Neural progenitor cell (in vitro differentiated cells): ENCODE data around the gene KRT74. TPM values are rescaled to one million over a fixed set of nuclear protein-coding genes. Genes with fewer than 3 reads are reported as not detected.

Experiments used
- DNase-seq: peaks from one replicate; pipeline ENCODE4 v3.0.0-alpha.2; 2016; ENCODE audit warnings: low spot score
- H2AFZ ChIP-seq: fragments of 200-600 bp; sonication (generic); replicated peaks from 2 replicates; pipeline ENCODE4 v1.6.1; 2016; ENCODE audit warnings: antibody characterized with exemption
- H3F3A ChIP-seq: fragments of 200-600 bp; sonication (generic); 2 replicates; pipeline ENCODE4 v1.6.1; 2016; ENCODE audit warnings: antibody characterized with exemption, low read depth
- H3K27ac ChIP-seq: fragments of 200-600 bp; sonication (generic); 2 replicates; pipeline ENCODE4 v1.5.1; 2016; ENCODE audit warnings: mild to moderate bottlenecking
- H3K27me3 ChIP-seq: fragments of 200-600 bp; sonication (generic); 2 replicates; pipeline ENCODE4 v1.6.1; 2016; ENCODE audit warnings: mild to moderate bottlenecking, moderate library complexity
- H3K36me3 ChIP-seq: fragments of 200-600 bp; sonication (generic); 2 replicates; pipeline ENCODE4 v1.5.1; 2016
- H3K4me1 ChIP-seq: fragments of 200-600 bp; sonication (generic); 2 replicates; pipeline ENCODE4 v1.6.1; 2016; ENCODE audit warnings: mixed run types
- H3K4me2 ChIP-seq: fragments of 200-600 bp; sonication (generic); 2 replicates; pipeline ENCODE4 v1.6.1; 2016
- H3K4me3 ChIP-seq: fragments of 200-600 bp; sonication (generic); 2 replicates; pipeline ENCODE4 v1.5.1; 2016
- H3K79me2 ChIP-seq: fragments of 200-600 bp; sonication (generic); 2 replicates; pipeline ENCODE4 v1.6.1; 2016; ENCODE audit warnings: low read depth
- H3K9ac ChIP-seq: fragments of 200-600 bp; sonication (generic); 2 replicates; pipeline ENCODE4 v1.6.1; 2016
- H3K9me3 ChIP-seq: fragments of 200-600 bp; sonication (generic); 2 replicates; pipeline ENCODE4 v1.5.1; 2016; ENCODE audit warnings: low read depth
- H4K20me1 ChIP-seq: fragments of 200-600 bp; sonication (generic); 2 replicates; pipeline ENCODE4 v1.6.1; 2016; ENCODE audit warnings: low read depth
- H3K27ac Mint-ChIP-seq: 3 replicates; pipeline ENCODE4 v1.8.0; 2021; ENCODE audit warnings: mixed read lengths
- H3K27me3 Mint-ChIP-seq: 2 replicates; pipeline ENCODE4 v1.8.0; 2022; ENCODE audit warnings: low read depth, mild to moderate bottlenecking, inconsistent platforms, moderate library complexity, mixed read lengths; ENCODE audit not compliant: insufficient read depth
- H3K36me3 Mint-ChIP-seq: 3 replicates; pipeline ENCODE4 v1.8.0; 2021; ENCODE audit warnings: mixed read lengths
- H3K4me1 Mint-ChIP-seq: 3 replicates; pipeline ENCODE4 v1.8.0; 2021; ENCODE audit warnings: mixed read lengths
- H3K4me3 Mint-ChIP-seq: 3 replicates; pipeline ENCODE4 v1.8.0; 2021; ENCODE audit warnings: mild to moderate bottlenecking, moderate library complexity, mixed read lengths
- H3K9me3 Mint-ChIP-seq: 3 replicates; pipeline ENCODE4 v1.8.0; 2020; ENCODE audit warnings: mixed read lengths
- CTCF ChIP-seq: fragments of 200-600 bp; sonication (generic); IDR thresholded peaks from 2 replicates; pipeline ENCODE4 v1.5.1; 2017; ENCODE audit warnings: antibody characterized with exemption, mild to moderate bottlenecking
- EZH2 ChIP-seq: fragments of 200-600 bp; sonication (generic); IDR thresholded peaks from 2 replicates; pipeline ENCODE4 v1.6.1; 2017; ENCODE audit warnings: antibody characterized with exemption, mild to moderate bottlenecking, moderate library complexity
- EZH2phosphoT487 ChIP-seq: fragments of 200-600 bp; sonication (generic); IDR thresholded peaks from 2 replicates; pipeline ENCODE4 v1.6.1; 2017; ENCODE audit warnings: antibody characterized with exemption
- total RNA-seq: library from RNA; depleted of rRNA; stranded (reverse); fragments of >200 nt; gene quantifications from 2 replicates; pipeline ENCODE4 v1.2.3, GENCODE V29; 2015; ENCODE audit warnings: low replicate concordance

KRT74 gene
- total RNA-seq, 1 donor from 2014 or later = not detected

- Mint-ChIP-seq H3K27me3 (peaks cover 6% of the 10 kb centered on the region), H3K4me1 (no peaks in the 10 kb centered on the region), H3K9me3 (no peaks in the 10 kb centered on the region), H3K27ac (no peak overlapping the region), H3K36me3 (no peaks in the 10 kb centered on the region), H3K4me3 (no peak overlapping the region)
- Histone ChIP-seq H3K79me2 (no peaks in the 10 kb centered on the region), H3K4me2 (no peak overlapping the region), H3K9ac (no peak overlapping the region), H3K4me3 (no peak overlapping the region), H3K36me3 (no peaks in the 10 kb centered on the region), H4K20me1 (peaks cover 5% of the 10 kb centered on the region), H3K27ac (no peak overlapping the region), H2AFZ (no peak overlapping the region), H3F3A (no peaks in the 10 kb centered on the region), H3K4me1 (no peaks in the 10 kb centered on the region), H3K27me3 (peaks cover 6% of the 10 kb centered on the region), H3K9me3 (no peaks in the 10 kb centered on the region)
- TF ChIP-seq CTCF (no peak), EZH2phosphoT487 (no peak), EZH2 (no peak)
- DNase-seq = no peak
Measured at GRCh38 chr12:52558781-52559445, 14.7 kb downstream of the KRT74 start.

GRCh38 chr12:52557476-52557875 is 16.2 kb downstream of the KRT74 start:
- no peak overlapping the region for H3K27ac Mint-ChIP-seq

GRCh38 chr12:52555577-52555976 is 18.1 kb downstream of the KRT74 start:
- Histone ChIP-seq H3K79me2 (no peaks in the 10 kb centered on the region), H3K9ac (no peak overlapping the region), H3K36me3 (no peaks in the 10 kb centered on the region), H4K20me1 (no peaks in the 10 kb centered on the region), H3K9me3 (no peaks in the 10 kb centered on the region), H3K4me3 (no peak overlapping the region), H2AFZ (no peak overlapping the region), H3F3A (no peaks in the 10 kb centered on the region), H3K4me1 (no peaks in the 10 kb centered on the region), H3K4me2 (no peak overlapping the region), H3K27ac (no peak overlapping the region), H3K27me3 (no peaks in the 10 kb centered on the region)
- no peaks in the 10 kb centered on the region for H3K36me3 Mint-ChIP-seq
- no peaks in the 10 kb centered on the region for H3K9me3 Mint-ChIP-seq
- no peak overlapping the region for H3K27ac Mint-ChIP-seq
- peaks cover 10% of the 10 kb centered on the region for H3K27me3 Mint-ChIP-seq
- DNase-seq = no peak
- no peak for TF ChIP-seq CTCF
- no peaks in the 10 kb centered on the region for H3K4me1 Mint-ChIP-seq
- no peak overlapping the region for H3K4me3 Mint-ChIP-seq

More at GRCh38 chr12:52557476-52557875, 16.2 kb downstream of the KRT74 start:
- DNase-seq = no peak
- Histone ChIP-seq H2AFZ (no peak overlapping the region), H3K36me3 (no peaks in the 10 kb centered on the region), H3K79me2 (no peaks in the 10 kb centered on the region), H3K4me2 (no peak overlapping the region), H3K9me3 (no peaks in the 10 kb centered on the region), H3K27me3 (peaks cover 6% of the 10 kb centered on the region), H3F3A (no peaks in the 10 kb centered on the region), H3K4me3 (no peak overlapping the region), H3K9ac (no peak overlapping the region), H4K20me1 (peaks cover 5% of the 10 kb centered on the region), H3K4me1 (no peaks in the 10 kb centered on the region), H3K27ac (no peak overlapping the region)
- Mint-ChIP-seq H3K36me3 (no peaks in the 10 kb centered on the region), H3K4me1 (no peaks in the 10 kb centered on the region), H3K4me3 (no peak overlapping the region), H3K9me3 (no peaks in the 10 kb centered on the region), H3K27me3 (peaks cover 6% of the 10 kb centered on the region)
- TF ChIP-seq EZH2phosphoT487 (no peak), EZH2 (no peak), CTCF (no peak)
